ENCODE data around the gene OR52J3. TPM values are rescaled to one million over a fixed set of nuclear protein-coding genes. Genes with fewer than 3 reads are reported as not detected.
"Not testable (repeated sequence)": the region's sequence is repeated elsewhere in the genome, so short reads cannot be mapped to it uniquely, and the experiment has no call there.

OR52J3 gene
- total RNA-seq = not detected

DNA sequence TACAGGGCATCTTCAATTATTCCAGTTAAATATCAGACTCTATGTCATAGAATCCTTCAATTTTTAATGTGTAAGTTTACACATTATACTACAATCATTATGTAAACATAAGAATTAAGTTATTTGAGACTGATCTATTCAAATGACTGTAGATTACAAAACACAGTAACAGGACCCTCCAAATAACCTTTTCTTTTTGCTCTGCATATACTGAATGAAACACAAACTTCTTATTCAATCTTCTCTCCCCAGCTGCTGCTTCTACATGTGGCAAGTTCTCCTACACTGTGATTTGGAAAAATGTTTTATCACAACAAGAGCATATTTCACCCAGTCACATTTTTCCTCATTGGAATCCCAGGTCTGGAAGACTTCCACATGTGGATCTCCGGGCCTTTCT lies at the start of gene OR52J3:
OR52J3 (plus strand) TSS at position 301 of the 400 bp plus-strand sequence; CDS start at position 301, 0 bp downstream.
- DNase-seq (ENCODE audit: low spot score) = no peak

DNA sequence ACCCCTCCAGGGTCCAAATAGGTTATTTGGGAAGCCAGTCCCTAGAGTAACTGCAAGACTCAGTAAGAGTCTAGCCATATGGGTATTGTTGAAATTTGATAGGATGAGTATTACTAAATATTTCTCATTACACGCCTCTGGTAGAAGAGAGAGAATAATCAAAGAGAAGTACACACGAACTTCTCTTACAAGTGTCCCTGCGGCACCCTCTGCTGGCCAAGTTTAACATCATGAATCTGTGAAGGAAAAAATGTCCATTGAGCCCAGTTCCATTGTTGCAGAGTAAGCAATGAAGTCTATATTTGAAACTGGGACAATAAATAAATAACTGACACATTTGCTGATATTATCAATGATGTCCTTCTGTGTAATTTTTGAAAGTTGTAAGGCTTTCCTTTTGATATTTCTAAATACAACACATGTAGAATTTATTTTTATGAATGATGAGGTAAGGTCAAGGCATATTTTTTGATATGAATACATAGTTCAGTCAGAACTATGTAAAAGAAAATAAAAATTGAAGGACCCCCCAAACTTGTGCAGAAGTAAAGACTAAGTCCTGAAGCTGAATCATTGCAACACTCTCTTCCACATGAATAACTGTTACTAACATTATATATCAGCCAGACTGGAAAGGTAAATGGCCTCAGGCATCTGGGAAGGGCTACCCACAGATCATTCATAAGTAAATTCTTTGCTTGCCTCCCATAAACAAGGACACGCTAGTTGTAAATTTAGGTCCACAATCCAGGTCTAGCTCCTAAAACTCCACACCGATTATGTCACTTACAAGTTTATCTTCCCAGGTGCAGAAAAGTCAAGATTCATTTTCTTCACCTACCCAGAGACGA lies 41.7 kb upstream of the OR52J3 start:
- no peak for DNase-seq (ENCODE audit: low spot score)

DNA sequence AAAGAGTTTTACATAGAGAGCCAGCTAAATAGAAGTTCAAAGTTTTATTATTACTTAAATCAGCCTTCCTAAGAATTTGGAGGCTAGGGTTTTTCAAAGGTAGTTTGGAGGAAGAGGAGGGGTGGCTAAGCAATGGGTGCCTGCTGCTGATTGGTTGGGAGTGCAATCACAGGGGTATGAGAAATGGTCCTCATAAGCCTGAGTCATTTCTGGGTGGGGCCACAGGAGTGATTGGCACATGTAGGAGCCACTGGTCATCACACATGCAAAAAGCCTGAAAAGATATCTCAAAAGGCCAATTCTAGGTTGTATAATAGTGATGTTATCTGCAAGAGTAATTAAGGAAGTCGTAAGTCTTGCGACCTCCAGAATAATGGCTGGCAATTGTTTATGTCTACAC lies 38.8 kb upstream of the OR52J3 start:
- DNase-seq (ENCODE audit: low spot score) = no peak

DNA sequence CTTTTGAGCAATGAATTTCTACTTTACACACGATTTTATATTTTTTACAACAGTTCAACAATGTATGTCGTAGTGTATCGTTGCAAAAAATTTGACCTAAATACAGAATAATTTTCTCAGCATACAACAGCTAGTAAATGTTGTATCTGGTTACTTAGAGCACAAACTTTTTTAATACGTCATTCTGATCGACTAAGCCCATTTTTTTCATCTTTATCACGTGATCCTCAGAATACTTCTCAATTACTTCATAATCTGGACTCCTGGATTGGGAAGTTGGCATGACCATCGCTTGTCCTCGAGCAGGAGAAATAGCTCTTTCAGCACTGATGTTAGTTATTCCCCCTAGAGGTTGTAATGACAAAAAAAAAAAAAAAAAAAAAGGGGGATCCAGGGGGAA lies 35.1 kb upstream of the OR52J3 start:
- no peak for DNase-seq (ENCODE audit: low spot score)

DNA sequence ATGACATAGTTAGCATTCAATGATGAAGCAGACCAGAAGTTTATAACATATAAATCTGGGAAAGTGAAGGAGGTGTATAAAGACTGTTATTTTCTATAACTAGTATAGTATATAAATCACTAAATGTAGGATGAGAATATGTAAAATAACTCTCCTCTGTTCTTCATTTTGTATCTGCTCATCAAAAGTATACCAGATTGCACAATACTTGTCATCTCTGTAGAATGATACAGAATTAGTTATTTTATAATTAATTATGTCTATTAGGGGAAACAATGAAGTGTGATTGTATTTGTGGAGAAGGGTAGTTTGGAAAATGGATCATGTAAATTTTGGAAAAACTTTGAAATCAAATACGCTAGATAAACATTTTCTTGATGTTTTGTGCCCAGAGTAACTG lies 33.3 kb upstream of the OR52J3 start:
- DNase-seq (ENCODE audit: low spot score) = no peak

DNA sequence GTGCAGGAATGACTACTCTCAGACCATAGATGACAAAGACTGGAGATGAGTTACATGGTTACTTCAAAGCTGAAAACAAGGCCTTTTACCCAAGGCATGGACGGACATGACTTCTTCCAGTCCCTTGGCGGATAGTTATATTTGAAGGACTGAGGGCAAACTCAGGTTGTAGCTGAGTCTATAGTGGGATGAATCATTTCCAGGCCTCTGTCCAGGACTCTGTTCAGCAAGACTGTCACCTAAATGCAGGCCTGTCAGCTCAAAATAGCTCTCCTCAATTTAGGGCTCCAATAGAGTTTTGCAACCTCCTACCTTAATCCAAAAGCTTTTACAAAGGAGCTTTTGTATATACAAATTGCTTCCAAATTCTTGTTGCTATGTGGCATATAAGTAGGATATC lies 24.3 kb upstream of the OR52J3 start:
- DNase-seq (ENCODE audit: low spot score) = no peak

DNA sequence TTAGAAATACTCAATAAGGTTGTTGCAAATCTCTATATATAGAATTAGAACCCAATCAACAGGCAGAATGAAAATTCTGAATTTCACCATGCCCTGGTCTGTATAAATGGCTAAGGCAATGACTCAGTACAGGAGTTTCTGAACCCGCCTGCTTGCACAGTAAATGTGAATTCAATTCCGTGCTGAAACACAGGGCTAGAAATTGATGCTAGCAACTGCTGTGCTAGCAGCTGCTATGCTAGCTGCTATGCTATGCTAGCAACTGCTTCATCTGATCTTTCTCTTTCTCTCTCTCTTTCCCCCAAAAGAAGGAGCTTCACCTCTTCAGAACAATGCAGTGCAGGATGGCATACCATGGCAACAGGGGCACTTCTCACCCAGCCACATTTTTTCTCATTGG lies 9.7 kb upstream of the OR52J3 start:
- no peak for DNase-seq (ENCODE audit: low spot score)

DNA sequence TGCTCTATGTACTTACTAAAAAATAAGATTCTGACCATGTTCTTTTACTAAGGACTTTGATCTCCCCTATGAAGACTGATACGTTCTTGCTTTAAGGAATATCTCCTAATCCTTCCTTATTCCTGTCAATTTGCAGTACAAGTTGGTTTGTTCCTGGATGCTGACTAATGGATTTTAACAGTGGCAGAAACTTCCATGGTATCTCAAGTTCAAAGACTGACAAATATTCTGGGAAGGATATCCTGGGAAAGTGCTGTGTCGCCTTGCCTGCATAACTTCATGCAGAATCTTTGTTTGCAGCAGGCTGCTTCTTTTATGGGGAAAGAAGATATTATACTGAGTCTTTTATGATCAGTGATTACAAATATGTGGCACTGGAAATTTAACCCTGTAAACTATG lies 8.4 kb upstream of the OR52J3 start:
- no peak for DNase-seq (ENCODE audit: low spot score)

DNA sequence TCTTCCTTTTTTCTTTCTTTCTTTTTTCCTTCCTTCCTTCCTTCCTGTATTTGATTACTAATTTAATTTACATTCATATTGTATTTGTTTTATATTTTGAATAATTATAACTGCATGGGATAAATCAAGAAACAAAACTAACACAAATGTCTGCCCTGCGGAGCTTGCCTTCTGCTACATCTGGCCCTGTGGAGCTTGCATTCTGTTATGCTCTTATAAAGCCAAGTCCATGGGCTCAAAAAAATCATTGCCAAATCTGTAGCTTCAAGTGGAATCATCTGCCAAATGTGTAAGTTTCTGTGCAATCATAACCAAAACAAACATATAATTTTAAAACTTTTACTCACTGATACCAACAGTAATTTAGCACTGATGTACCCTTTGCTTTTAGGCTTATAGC lies 8.0 kb upstream of the OR52J3 start:
- no peak for DNase-seq (ENCODE audit: low spot score)

DNA sequence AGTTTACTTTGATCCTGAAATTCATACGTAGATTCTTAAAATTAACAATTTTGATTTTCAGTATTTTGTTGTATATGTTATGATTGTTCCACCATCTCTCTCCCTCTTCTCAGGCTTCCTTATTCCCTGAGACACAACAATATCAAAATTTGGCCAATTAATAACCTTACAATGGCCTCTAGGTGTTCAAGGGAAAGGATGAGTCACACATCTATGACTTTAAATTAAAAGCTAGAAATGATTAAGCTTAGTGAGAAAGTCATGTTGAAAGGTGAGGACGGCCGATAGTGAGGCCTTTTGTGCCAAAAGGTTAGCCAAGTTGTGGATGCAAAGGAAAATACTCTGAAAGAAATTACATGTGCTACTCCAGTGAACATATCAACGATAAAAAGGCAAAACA lies 5.5 kb upstream of the OR52J3 start:
- no peak for DNase-seq (ENCODE audit: low spot score)

DNA sequence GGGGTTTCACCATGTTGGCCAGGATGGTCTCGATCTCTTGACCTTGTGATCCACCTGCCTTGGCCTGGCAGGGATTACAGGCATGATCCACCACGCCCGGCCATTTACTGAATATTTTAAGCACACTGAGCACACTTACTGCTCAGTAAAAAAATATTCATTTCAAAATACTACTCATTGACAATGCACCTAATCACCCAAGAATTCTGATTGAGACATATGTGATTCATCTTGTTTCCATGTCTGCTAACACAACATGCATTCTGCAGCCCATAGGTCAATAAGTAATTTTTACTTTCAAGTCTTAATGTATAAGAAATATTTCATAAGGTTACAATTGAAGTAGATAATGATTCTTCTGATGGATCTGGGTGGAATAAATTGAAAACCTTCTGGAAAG lies 4.2 kb upstream of the OR52J3 start:
- DNase-seq (ENCODE audit: low spot score) = no peak

DNA sequence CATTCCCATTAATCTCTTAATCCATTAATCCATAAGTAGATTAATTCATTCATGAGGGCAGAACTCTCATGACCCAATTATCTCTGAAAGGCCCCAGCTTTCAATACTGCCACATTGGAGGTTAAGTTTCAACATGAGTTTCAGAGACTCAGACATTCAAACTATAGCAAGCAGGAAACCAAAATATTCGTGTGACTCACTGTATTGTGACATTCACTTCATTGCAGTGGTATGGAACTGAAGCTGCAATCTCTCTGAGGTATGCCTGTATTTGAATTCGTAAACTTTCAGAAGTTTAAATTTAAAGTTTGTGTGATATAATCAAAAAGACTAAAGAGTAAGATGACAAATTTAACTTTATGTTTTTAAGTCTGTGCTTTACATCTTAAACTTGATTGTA lies 2.9 kb upstream of the OR52J3 start:
- no peak for DNase-seq (ENCODE audit: low spot score)

DNA sequence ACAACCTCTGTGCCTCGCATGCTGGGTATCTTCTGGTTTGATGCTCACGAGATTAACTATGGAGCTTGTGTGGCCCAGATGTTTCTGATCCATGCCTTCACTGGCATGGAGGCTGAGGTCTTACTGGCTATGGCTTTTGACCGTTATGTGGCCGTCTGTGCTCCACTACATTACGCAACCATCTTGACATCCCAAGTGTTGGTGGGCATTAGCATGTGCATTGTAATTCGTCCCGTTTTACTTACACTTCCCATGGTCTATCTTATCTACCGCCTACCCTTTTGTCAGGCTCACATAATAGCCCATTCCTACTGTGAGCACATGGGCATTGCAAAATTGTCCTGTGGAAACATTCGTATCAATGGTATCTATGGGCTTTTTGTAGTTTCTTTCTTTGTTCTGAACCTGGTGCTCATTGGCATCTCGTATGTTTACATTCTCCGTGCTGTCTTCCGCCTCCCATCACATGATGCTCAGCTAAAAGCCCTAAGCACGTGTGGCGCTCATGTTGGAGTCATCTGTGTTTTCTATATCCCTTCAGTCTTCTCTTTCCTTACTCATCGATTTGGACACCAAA lies 516 bp downstream of the OR52J3 start:
- DNase-seq (ENCODE audit: low spot score) = no peak

DNA sequence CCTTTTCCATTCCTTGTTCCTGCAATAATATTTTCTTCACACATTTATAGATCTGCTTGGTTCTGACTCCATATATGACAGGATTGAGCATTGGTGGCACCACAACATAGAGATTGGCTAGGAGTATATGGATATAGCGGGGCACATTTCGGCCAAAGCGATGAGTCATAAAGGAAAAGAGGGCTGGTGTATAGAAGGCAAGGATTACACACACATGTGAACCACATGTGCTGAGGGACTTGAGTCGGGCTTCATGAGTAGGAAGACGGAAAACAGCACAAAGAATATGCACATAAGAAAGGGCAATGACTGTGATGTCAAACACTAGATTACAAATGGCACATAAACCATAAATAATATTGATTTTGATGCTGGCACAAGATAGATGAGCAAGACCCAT lies 12.4 kb downstream of the OR52J3 start:
- DNase-seq (ENCODE audit: low spot score) = not testable (repeated sequence)

DNA sequence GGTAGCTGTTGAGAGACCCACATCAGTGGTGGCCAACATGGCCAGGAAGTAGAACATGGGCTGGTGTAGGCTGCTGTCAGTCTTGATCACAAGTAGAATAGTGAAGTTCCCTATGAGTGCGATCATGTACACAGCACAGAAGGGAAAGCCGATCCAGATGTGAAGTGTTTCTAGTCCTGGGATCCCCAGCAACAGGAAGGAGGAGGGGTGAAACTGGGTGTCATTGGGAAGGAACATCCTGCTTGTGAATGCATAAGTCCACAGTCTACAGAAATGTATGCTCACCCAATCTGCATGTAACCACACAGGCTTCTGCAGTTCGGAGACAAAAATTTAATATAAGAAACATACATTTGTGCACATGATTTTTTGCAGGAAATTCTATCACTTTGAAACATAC lies 13.1 kb downstream of the OR52J3 start, which contains the start of gene OR52E2:
OR52E2 (minus strand) TSS at position 237 of the 400 bp plus-strand sequence; CDS start at position 237, 0 bp downstream.
- DNase-seq (ENCODE audit: low spot score) = no peak

DNA sequence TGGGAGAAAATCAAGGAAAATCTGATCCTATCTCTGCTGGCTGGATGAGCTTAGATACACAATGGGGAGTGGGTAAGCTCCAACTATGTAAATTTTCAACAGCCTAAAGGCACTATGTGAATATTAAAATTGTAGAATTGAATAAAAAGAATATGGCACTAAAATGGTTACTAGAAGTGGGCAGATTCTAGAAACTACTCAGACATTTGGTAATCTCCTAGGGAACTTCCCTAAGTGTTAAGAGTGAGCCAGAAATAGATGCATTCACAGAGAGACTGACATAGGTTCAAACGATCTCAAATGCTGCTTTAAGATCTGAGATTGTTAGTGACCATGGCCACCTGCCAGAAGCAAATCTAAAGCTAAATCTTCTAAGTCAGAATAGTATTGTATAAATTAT lies 18.7 kb downstream of the OR52J3 start:
- no peak for DNase-seq (ENCODE audit: low spot score)

DNA sequence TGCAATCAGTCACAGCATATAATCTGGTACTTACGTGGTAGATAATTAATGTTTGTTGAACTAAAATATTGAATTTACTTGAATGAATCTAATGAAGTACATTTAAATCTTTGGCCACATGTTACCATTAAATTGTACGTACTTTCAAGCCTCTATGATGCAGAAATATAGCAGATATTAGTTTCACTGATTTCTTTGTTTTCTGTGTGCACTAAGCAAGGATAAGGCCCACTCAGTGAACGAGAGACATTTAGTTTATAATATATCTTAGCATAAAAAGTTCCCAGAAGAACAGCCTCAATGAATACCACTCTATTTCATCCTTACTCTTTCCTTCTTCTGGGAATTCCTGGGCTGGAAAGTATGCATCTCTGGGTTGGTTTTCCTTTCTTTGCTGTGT lies 22.9 kb downstream of the OR52J3 start, which contains the start of gene OR52E1:
OR52E1 (plus strand) TSS at position 301 of the 400 bp plus-strand sequence.
- no peak for DNase-seq (ENCODE audit: low spot score)

DNA sequence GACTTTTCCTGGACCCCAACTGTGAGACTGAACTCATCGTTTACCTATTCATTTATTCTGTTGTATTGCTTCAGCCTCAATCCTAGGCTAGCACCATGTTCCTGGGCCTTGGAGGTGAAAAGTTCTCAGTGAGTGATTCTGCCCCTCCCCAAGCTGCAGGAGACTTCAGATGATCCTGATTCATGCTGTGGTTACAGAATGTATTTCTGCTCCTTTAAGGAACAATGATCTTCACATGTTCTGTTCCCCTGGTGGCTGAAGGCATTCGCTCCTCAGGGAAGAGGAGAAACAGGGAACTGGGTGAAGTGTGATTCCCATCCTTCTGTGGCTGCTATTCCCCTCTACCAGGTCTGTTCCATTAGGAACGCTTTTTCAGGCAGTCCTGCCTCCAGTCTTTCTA lies 25.5 kb downstream of the OR52J3 start:
- no peak for DNase-seq (ENCODE audit: low spot score)

DNA sequence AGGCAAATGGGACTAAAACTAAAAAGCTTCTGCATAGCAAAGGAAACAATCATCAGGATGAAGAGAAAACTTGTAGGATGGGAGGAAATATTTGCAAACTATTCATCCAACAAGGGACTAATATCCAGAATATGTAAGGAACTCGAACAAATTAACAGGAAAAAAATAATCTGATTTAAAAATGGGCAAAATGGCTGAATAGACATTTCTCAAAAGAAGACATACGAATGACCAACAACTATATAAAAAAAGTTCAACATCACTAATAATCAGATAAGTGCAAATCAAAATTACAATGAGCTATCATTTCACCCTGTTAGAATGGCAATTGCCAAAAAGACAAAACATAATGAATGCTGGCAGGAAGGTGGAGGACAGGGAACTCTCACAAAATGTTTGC lies 35.1 kb downstream of the OR52J3 start:
- DNase-seq (ENCODE audit: low spot score) = no peak

DNA sequence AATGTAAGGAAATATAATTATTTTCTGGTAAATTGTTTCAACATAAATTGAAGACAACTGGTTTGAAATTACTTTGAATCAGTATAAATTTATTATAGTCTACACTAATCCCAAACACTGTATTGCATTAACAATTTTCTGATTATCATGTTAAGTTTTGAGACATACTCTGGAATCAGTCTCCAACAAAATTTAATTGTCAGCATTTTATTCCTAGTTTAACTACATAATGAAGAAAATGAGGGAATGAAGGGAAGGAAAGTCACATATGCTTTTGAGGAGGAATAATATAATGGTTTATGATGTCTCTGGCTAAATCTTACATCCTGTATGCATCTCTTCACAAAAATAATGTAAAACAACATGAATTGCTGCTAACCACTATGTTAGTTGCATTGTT lies 37.3 kb downstream of the OR52J3 start:
- DNase-seq (ENCODE audit: low spot score) = no peak

DNA sequence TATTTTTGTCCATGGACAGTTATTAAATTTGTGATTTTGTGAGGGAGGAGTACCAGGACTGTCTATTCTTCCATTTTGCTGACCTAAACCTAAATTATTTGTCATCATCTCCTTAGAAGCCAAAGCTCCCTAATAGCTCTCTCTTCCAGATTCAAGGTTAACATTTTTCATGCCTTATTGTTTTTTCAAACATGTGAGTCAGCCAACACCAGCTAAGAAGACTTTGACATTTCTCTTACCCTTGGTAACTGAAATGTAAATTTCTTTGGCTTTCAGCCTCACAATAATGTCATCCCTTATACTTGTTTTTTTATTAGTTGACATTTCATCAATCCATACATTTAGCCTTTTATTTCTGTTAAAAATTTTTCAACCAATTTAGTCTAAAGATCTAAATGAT lies 42.2 kb downstream of the OR52J3 start:
- DNase-seq (ENCODE audit: low spot score) = no peak

DNA sequence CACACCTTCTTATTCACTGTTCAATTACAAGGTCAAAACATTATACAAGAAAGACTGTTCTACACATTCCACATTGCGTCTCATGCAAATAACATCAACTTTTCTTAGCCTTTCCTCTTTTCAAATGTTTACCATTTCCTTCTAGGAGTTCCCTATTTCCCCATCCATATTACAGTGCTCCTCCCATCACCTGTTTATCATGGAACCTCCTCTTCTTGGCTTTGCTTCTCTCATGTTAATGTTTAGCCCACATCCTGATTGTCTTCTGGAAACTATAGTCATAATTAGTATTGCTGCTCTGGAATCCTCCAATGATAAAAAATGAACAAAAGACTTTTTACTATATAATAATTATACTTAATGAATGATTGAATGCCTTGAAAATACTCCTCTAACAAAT lies 44.3 kb downstream of the OR52J3 start:
- DNase-seq (ENCODE audit: low spot score) = no peak

DNA sequence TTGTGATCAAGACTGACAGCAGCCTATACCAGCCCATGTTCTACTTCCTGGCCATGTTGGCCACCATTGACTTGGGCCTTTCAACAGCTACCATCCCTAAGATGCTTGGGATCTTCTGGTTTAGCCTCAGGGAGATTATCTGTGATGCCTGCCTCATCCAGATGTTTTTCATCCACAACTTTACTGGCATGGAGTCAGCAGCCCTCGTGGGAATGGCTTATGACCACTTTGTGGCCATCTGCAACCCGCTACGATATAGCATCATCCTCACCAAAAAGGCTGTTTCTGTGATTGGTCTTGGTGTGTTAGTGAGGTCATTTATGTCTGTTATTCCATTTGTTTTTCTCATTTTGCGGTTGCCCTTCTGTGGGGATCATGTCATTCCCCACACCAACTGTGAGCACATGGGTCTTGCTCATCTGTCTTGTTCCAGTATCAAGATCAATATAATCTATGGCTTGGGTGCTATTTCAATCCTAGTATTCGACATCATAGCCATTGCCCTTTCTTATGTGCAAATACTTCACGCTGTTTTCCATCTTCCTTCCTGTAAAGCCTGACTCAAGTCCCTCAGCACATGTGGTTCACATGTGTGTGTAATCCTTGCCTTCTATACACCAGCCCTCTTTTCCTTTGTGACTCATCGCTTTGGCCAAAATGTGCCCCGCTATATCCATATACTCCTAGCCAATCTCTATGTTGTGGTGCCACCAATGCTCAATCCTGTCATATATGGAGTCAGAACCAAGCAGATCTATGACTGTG lies 46.7 kb downstream of the OR52J3 start:
- no peak for DNase-seq (ENCODE audit: low spot score)
